ENCODE measurements around the gene GLG1.
"Not testable (repeated sequence)": the region's sequence is repeated elsewhere in the genome, so short reads cannot be mapped to it uniquely, and the experiment has no call there.

Gene GLG1

DNA sequence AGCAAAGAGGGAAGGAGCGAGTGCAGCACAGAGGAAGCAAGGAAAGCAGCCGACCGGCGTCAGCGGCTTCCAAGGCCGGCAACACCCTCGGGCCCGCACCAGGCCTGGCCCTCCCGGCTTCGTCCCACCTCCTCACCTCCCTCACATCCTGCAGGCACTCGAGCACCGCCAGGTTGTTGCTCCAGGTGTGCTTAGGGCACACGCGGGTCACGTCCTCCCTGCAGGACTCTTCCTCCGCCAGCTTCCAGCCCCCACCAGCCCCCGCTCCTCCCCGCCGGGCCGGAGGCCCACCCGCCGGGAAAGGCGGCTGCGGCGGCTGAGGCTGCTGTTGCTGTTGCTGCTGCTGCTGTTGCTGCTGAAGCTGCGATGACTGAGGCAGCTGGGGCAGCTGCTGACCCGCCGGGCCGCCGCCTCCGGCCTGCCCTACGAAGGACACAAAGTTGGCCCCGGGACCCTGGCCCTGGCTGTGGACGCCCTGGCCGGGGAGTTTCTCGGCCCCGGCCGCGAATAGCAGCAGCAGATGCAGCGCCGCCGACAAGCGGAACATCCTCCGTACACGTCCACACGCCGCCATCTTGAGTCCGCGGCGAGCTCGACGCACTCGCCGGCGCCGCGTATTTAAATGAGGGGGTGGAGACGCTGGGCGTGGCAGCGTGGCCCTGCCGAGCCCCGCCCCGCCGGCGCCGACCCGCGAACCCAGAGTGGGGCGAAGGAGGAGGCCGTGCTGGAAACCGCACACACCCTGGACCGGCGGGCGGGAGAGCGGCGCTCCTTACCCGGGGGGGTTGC lies at the start of gene GLG1:
Gene GLG1 (minus strand): TSS at position 594 of the 789 bp plus-strand sequence. CDS start 20 bp downstream, at position 574.
- CTCF ChIA-PET = interaction anchor here (1.1 kb wide), 1 partner anchor 33 kb away, joined by 3 read pairs; no protein-coding TSS in a partner anchor
- peak within 1 kb of the TSS; percentile 90 for H3K4me3 ChIP-seq (ENCODE audit: low read depth, low read length)
- POLR2A ChIA-PET = interaction anchor here (0.6 to 1.4 kb wide), 8 partner anchors 9 to 139 kb away, joined by 3 to 6 read pairs (median 4); no protein-coding TSS in a partner anchor
- TF ChIP-seq, protein P1, sequence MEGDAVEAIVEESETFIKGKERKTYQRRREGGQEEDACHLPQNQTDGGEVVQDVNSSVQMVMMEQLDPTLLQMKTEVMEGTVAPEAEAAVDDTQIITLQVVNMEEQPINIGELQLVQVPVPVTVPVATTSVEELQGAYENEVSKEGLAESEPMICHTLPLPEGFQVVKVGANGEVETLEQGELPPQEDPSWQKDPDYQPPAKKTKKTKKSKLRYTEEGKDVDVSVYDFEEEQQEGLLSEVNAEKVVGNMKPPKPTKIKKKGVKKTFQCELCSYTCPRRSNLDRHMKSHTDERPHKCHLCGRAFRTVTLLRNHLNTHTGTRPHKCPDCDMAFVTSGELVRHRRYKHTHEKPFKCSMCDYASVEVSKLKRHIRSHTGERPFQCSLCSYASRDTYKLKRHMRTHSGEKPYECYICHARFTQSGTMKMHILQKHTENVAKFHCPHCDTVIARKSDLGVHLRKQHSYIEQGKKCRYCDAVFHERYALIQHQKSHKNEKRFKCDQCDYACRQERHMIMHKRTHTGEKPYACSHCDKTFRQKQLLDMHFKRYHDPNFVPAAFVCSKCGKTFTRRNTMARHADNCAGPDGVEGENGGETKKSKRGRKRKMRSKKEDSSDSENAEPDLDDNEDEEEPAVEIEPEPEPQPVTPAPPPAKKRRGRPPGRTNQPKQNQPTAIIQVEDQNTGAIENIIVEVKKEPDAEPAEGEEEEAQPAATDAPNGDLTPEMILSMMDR (IDR thresholded peaks at IDR 0.05; ENCODE audit: insufficient read depth, low read length, missing control alignments) = no peak
- no peak for DNase-seq (ENCODE audit: low read depth, low spot score)

DNA sequence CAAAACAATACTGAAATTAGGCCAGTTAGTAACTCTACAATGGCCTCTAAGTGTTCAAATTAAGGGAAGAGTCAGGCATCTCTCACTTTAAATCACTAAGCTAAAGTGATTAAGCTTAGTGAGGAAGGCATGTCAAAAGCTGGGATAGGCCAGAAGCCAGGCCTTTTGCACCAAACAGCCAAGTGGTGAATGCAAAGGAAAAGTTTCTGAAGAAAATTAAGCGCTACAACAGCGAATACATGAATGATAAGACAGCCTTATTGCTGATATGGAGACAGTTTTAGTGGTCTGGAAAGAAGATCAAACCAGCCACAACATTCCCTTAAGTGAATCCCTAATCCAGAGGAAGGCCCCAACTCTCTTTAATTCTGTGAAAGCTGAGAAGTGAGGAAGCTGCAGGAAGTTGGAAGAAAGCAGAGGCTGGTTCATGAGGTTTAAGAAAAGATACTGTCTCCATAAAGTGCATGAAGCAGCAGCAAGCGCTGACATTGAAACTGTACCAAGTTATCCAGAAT lies 47.7 kb upstream of the GLG1 start:
- ChIA-PET POLR2A (no interaction called here), CTCF (interaction anchor here (0.7 to 1.1 kb wide), 2 partner anchors 223 to 346 kb away, joined by 3 to 4 read pairs; no protein-coding TSS in a partner anchor)
- TF ChIP-seq, protein P1 (IDR thresholded peaks at IDR 0.05; ENCODE audit: insufficient read depth, low read length, missing control alignments) = no peak
- DNase-seq (ENCODE audit: low read depth, low spot score) = no peak
- no peak overlapping the region for H3K4me3 ChIP-seq (ENCODE audit: low read depth, low read length)

DNA sequence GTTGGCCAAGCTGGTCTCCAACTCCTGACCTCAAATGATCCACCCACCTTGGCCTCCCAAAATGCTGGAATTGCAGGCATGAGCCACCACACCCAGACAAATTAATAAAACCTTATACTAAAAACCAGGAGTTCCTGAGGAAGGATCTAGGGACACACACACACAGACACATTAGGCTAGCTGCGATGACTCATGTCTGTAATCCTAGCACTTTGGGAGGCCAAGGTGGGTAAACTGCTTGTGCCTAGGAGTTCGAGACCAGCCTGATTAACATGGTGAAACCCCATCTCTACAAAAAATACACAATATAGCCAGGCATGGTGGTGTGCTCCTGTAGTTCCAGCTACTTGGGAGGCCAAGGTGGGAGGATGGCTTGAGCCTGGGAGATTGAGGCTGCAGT lies 46.0 kb upstream of the GLG1 start:
- not testable (repeated sequence) for H3K4me3 ChIP-seq (ENCODE audit: low read depth, low read length); DNase-seq (ENCODE audit: low read depth, low spot score)
- ChIA-PET POLR2A (interaction anchor here (0.6 kb wide), 1 partner anchor 14 kb away, joined by 3 read pairs; the partner anchor contains the start of gene RFWD3), CTCF (interaction anchor here (0.7 to 3.2 kb wide), 7 partner anchors 10 to 310 kb away, joined by 3 to 34 read pairs (median 15); partner anchors contain the start of gene RFWD3)

DNA sequence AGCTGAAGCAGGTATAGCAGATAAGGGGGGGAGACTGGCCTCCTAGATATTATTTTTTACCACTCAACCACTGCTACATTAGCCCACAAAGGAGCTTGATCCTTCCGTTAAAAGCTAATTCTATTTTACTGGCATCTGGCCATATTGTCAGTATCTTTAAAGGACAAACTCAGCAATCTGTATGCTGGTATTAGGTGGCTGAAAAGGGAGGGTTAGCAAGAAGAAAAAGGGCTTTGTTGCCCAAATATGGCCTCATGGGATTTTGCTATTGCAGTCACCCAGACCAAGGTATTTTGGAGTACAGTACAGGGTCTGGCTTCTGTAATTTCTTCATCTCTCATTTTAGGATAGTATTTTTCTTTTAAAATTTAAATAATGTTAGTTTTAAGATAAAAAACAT lies 45.3 kb upstream of the GLG1 start:
- POLR2A ChIA-PET = interaction anchor here (0.6 kb wide), 1 partner anchor 15 kb away, joined by 3 read pairs; the partner anchor contains the start of gene RFWD3
- DNase-seq (ENCODE audit: low read depth, low spot score) = no peak
- TF ChIP-seq, protein P1 (IDR thresholded peaks at IDR 0.05; ENCODE audit: insufficient read depth, low read length, missing control alignments) = no peak
- no peak overlapping the region for H3K4me3 ChIP-seq (ENCODE audit: low read depth, low read length)
- CTCF ChIA-PET = interaction anchor here (0.7 to 3.2 kb wide), 21 partner anchors 8 to 344 kb away, joined by 3 to 34 read pairs (median 5); partner anchors contain the start of gene RFWD3

DNA sequence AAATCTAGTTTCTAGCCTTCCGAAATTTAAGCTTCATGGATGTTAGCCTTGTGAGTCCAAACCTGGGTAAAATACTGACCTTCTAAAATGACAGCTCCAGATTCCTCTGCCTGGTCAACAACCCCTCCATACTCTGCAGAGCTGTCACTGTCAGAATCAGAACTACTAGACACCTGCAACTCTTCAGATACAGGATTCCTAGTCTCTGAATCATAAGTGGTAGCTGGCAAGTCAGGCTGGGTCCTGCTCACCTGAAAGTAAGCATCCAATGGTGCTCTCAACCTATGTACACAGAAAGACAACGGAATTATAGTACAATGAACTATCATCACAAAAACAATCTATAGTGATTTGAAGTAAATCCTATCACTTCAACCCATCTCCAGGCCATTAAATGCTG lies 44.9 kb upstream of the GLG1 start:
- TF ChIP-seq, protein P1 (IDR thresholded peaks at IDR 0.05; ENCODE audit: insufficient read depth, low read length, missing control alignments) = no peak
- no peak for DNase-seq (ENCODE audit: low read depth, low spot score)
- ChIA-PET POLR2A (no interaction called here), CTCF (interaction anchor here (0.6 to 3.2 kb wide), 25 partner anchors 8 to 360 kb away, joined by 3 to 34 read pairs (median 4); partner anchors contain the start of gene RFWD3)
- H3K4me3 ChIP-seq (ENCODE audit: low read depth, low read length) = no peak overlapping the region

DNA sequence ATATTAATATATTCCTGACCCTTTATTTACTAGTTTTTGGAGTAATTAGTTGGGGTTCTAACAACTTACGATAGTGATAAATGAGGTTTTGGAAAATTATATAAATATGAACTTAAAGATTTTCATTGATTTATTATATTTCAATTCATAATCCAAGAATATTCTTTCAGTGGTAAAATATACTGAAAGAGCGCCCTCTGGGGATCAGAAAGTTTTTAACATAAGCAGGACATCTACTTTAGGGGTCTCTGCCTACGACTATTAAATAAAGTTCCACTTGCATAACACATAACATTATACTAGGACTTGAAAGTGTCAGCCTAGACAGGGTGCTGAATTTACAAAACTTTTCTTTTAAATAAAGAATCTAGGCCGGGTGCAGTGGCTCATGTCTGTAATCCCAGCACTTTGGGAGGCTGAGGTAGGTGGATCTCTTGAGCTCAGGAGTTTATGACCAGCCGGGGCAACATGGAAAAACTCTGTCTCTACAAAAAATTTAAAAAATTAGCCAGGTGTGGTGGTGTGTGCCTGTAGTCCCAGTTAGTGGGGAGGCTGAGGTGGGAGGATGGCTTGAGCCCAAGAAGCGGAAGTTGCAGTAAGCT lies 44.2 kb upstream of the GLG1 start:
- POLR2A ChIA-PET = no interaction called here

More for the DNA sequence above, 44.2 kb upstream of the GLG1 start:
- no peak overlapping the region for H3K4me3 ChIP-seq (ENCODE audit: low read depth, low read length)
- DNase-seq (ENCODE audit: low read depth, low spot score) = no peak
- TF ChIP-seq, protein P1 (IDR thresholded peaks at IDR 0.05; ENCODE audit: insufficient read depth, low read length, missing control alignments) = no peak
- CTCF ChIA-PET = interaction anchor here (0.6 to 3.2 kb wide), 24 partner anchors 9 to 361 kb away, joined by 3 to 34 read pairs (median 4); partner anchors contain the start of gene RFWD3
